T-helper 9 cell (primary cell): ENCODE measurements around the gene CDC14B.
"Not testable (repeated sequence)": the region's sequence is repeated elsewhere in the genome, so short reads cannot be mapped to it uniquely, and the experiment has no call there.

ENCODE experiments used
- DNase-seq: peaks from one replicate; pipeline ENCODE4 v3.0.0-alpha.2; 2020

CDC14B gene

DNA sequence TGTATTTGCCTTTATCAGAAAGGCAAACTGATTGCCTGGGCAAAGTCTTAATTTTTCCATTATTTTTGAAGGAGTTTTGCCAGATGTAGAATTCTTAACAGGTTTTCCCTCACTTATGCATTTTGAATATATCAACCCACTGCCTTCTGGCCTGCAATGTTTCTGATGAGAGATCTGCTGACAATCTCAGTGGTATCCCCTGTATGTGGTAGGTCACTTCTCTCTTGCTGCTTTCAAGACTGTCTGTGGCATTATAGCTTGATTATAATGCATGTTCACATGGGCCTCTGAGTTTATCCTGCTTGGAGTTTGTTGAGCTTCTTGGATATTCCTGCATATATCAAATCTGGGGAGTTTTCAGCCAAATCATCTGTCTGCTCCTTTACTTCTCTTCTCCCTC lies 87.5 kb downstream of the CDC14B start:
- no peak for DNase-seq

DNA sequence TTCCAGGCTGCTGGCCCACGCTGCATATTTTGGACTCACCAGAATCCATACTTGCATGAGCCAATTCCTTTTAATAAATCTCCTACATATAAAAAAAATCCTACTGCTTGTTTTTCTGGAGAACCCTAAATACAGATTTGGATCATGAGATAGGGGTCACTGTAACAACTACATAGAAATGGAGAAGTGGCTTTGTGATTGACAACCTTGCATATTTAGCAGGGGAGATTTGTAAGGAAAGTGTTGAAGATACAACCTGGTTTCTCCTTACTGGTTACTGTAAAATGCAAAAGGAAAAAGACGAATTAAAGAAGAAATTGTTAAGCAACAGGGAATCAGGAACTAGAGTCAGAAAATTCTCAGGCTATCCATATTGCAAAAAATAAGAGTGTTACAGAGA lies 94.9 kb downstream of the CDC14B start:
- no peak for DNase-seq

DNA sequence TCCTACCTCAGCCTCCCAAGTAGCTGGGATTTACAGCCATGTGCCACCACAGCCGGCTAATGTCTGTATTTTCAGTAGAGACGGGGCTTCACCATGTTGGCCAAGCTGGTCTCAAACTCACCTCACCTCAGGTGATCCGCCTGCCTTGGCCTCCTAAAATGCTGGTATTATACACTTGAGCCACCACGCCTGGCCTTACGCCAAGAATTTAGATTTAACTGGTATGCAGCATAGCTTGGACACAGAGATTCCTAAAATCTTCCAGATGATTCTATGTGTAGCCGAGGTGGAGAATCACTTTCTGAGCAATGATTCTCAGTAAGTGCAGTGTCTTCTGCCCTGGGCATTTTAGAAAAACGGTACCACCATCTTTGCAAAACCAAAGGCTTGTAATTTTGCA lies 95.6 kb downstream of the CDC14B start:
- no peak for DNase-seq

DNA sequence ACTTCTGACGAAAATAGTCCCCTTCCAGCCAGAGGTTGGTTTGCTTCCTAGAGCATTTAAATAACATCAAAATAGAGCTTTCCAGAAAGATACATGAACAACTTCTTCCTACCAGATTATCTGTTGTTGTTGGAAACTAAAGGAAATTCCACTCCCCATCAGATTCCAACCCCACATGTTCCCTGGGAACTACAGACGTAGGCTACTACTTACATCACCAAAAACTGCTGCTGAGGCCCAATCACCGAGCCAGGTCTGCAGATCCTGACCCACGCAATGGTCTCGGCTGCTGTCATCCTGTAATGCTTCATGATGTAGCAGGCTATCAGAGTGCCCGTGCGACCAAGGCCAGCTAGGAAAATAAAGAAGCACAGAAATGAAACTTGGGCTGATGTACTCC lies 96.3 kb downstream of the CDC14B start:
- DNase-seq: no peak

DNA sequence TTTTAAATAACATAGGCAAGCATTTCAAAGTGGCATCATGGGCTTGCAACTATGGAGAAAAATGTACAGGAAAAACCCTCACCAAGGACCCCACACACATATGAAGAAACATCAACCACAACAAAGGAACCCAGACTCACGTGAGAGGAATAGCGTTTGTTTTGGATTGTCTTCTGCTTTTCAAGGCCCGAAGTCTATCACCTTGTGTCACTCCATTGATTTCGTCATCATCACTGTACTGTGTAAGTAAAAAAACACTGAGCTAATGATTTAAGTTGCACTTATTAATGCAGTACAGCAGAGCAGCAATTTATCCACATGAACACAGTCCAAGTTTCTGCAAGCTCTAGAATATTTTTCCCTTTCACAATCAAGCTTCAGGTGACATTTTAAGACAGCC lies 97.3 kb downstream of the CDC14B start:
- DNase-seq: no peak

DNA sequence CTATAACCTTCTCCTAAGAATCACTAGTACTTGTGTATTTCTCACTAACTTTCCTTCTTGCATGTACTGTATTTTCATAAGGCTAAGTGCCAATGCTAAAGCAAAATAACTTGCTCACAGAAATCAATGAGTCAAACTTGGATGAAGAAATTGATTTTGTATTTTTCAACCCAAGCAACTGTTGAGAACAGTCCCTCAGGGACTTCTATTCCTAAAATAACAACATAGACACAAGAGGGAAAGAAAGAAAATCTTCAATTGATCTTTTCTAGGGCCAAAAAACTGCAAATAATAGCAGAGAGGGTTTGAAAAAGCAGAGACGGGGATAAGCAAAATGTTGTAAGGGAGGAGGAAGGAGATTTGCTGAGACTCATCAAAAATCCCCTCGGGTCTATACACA lies 99.9 kb downstream of the CDC14B start:
- DNase-seq: no peak

DNA sequence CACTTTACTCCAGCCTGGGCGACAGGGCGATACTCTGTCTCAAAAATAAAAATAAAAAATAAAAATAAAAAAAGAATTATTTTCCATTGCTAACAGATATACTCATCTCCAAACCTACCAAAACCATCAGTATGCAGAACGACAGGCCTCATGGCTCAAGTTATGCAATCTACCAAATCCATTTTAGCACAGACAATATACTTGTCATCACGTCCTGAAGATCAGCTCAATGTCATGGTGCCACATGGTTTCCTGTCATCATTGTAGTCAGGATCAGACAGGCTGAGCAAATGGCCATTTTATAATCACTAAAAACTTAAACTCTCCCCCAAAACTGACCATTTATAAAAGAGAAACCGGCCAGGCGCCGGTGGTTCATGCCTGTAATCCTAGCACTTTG lies 100.5 kb downstream of the CDC14B start:
- DNase-seq: no peak

DNA sequence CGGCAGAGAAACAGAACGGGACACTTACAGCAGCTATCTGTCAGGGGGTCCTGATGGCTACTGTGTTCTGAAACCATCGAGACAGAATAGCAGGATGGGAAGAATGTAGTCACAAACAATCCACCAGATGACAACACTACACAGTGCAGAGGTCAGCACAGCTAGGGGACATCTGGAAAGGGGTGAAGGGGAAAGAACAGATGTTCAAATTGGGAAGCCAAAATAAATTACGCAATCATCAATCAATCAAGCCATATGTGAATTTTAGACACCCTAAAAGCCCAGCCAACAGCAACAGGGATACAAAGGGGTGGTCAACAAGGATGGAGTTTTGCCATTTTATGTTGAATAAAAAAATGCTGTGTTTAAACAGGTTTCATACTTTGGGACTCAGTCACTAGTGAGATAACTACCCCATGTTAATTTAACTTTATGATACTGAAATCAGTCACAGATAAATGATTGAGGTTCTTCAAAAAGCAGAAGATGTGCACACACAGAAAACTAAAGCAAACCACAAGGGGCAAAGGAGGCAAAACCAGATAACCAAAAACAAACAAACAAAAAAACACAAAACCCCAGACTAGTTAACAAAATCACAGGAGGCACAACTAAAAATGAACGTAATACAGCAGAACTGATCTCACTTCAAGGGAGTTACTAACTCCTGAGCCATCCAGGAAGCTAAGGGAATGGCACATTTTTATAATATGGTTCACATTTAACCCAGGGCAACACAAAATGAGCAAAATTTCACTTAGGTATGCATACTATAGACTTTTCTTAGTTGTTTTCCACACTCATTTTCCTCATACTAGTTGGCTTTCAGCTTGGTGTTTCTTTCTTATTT lies 103.8 kb downstream of the CDC14B start:
- no peak for DNase-seq

DNA sequence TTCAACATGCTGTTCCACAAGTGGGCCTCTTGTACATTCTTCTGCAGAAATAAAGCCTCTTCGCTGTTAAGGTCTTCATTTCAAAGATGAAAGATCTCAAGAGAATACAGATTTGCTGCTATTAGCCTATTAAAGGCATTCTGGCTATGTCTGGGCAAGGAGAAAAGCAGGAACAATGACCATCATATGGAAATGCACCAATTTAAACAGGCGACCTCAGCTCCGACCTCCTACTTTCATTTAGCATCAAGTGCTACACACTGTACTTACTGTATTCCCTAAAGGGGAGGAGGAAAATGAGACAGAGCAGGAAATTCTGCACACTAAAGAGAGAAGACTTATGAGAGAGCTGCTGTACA lies 104.9 kb downstream of the CDC14B start:
- no peak for DNase-seq

DNA sequence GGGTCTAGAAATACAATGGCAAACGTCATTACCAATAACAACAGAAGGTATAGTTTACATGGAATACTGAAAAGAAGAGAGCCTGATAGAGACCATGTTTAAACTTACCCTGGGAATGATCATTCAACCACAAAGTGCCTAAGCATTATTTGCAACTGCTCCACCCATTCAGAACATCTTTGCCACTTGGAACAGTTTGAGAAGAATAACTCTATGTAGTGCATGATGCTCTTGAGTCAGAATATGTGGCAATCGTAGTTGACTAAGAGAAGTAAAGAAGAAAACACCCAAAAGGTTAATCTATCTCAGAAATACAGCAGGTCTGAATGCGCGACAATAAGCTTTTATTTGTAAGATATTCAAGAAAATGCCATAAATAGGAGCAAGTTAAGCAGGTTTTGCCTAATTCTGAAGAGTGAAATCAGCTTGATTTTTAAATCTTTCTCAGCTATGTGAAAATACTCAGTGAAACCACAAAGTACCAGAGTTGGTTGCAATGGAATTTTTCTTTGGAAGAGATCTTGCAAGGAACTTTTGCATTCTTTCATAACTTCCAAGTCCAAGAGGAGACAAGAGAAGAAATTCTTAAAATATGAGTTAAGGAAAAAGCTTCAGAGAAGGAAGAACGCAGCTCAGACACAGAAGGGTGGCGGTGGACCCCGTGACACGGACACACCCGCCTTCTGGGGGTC lies 105.4 kb downstream of the CDC14B start:
- no peak for DNase-seq

DNA sequence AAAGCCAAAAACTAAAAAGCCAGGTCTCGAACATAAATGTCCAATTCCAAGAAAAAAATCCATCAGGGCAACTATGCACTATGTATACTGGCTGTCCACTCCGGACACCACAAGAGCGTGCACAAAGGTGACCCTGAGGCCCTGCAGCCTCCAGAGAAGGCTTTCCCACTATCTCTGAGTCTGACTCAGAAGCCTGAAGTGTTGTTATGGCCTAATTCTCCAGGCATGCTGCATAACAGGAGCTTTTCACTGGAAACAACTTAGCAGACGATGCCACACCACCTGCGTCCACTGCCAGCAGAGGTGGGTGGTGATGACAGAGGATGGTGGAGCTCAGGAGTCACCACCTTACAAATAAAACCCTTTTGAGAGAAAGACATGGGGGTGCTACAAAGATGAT lies 106.0 kb downstream of the CDC14B start:
- no peak for DNase-seq

DNA sequence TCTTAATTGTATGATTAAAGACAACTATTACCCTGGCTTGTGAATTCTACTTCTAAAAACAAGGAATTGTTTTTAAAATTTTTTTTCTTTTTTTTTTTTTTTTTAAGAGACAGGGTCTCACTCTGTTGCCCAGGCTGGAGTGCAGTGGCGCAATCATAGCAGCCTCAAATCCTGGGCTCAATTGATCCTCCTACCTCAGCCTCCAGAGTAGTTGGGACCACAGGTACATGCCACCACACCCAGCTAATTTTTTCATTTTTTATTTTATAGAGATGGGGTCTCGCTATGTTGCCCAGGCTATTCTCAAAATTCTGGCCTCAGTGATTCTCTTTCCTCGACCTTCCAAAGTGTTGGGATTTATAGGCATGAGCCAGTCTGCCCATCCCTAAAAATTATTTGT lies 107.4 kb downstream of the CDC14B start:
- DNase-seq: no peak

DNA sequence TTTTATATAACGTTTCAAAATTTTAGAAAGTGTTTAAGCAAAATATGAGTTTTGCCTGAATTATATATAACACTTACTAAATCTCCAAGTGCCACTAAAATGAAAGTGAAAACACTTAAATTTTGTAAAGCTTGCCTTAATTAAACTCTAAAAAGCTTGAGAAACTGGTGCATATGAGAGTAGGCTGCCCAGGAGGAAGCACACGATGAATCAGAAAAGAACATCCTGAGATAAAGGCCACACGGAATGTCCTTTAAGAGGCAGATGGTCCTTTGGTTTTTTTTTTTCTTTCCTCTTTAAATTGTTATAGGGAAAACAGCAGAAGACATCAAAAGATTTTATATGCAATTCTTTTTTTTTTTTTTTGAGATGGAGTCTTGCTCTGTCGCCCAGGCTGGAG lies 109.4 kb downstream of the CDC14B start:
- DNase-seq: no peak

DNA sequence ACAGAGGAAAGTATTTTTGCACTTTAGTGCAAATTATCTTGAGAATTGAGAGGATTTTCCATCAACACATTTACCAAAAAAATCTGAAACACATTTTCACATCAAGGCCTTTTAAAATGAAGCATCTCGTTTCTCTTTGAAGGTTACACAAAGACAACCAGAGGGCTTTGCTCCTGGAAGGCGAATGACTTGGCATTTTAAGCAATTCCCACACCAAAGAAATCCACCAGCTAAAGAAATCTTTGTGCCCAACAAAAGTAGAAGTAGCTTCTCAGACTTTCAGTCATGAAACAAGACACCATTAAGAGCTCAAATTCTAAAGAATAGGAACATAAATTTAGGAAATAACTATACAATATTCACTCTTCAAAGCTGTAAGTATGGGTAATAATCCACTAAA lies 109.8 kb downstream of the CDC14B start:
- no peak for DNase-seq

DNA sequence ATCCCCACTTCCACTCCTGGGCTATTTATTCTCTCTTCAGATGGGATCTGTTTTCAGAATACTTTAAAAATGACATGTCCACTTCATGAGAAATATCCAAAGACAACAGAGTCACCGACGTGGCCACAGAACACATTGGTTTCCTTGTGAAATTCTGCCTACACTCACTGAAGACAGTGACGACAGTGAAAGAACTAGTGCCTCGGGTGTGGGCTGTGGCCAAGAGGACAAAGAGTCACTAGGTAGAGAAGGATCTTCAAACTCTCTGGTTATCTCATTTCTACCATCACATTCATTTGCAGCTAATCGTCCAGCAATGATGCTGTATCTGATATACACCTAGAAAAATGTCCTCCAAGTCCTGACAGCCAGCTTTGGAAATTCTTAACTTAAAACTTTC lies 110.6 kb downstream of the CDC14B start:
- DNase-seq: no peak

DNA sequence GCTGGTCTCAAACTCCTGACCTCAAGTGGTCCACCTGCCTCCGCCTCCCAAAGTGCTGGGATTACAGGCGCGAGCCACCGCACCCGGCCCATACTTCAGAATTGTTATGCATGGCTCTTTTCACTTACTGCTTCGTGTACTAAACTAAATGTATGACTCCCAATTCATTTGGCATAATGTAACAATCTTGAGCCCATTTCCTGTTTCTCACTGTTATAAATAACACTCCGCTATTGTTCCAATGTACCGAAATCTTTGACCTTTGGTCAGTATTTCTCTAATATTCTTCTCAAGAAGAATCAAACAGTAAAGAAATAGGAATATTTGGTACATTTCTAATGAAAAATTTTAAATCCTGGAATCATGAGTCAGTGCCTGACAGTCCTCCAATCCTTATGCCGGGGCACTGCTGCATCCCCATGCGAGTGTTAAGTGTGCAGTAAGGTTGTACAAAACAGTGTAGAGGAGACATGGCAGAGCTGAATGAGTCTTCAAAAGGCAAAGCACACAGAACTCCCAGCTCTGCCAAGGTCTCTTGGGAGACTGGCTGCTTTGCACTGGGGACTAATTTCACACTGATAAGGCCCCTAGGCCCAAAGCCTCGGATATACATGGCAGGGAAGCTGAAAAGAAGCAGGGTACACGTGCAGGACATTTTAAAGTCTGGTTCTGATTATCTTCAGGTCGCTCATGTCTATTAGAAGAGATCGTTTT lies 111.3 kb downstream of the CDC14B start:
- no peak for DNase-seq

DNA sequence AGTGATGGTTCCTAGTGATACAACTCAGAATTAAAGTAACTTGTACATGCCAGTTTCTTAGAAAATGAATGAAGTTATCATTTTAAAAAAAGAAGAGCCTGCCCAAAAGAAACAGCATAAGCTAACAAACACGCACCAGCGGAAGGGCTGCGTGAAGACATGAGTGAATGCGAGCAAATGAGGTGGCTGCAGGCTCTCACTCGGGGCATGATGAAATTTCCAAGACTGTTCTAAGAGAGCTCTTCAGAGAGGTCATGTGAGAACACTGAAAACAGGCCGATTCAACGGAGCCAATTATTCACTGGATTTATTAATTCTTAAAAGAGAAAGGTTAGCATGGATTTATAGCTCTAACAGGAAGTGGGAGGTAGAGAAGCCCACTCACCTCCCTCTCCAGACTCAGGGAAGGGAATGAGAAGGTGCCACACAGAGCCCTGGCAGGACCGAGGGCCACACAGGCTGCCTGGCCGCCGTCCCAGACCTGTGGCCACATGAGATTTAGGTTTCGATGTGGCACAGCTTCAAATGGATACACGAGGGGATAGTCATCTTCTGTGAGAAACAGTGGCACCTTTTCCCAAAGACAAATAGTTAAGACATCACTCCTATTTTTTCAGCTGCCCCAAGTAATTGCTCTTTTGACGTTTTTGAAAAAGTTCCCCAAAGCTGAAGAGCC lies 114.2 kb downstream of the CDC14B start:
- no peak for DNase-seq

DNA sequence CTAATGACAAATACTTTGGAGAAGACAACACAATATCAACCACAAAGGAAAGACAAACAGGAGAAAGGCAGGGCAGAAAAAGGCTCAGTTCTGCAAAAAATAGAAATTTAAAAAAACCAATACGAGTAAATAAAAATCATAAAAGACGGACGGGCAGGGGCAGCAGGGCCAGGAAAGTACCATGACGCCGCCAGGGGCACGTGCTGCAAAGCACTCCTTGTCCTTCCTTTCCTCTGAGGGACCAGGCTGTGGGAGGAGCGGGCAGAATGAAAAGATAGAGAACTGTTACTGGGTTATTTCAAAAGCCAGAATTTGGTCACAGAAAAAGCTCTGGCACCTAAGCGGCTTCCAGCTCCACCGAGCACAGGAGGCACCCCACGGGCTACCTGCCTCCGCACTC lies 115.7 kb downstream of the CDC14B start:
- DNase-seq: no peak

DNA sequence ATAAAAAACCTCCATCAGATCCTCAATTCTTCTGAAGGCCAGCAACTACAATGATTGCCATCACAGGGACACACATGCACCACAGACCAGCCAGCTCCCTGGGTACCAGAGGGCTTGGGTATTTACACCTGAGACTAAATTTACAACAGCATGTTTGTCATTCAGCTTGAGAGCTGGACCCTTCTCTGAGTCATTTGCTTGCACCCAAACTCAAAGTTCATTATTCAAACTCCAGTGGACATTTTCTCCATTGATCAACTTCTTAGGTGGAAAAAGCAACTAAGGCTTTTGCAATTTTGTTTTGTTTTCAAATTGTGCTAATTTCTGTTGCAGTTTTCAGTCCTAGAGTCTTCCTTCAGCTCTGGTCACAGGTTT lies 116.3 kb downstream of the CDC14B start:
- not testable (repeated sequence) for DNase-seq

DNA sequence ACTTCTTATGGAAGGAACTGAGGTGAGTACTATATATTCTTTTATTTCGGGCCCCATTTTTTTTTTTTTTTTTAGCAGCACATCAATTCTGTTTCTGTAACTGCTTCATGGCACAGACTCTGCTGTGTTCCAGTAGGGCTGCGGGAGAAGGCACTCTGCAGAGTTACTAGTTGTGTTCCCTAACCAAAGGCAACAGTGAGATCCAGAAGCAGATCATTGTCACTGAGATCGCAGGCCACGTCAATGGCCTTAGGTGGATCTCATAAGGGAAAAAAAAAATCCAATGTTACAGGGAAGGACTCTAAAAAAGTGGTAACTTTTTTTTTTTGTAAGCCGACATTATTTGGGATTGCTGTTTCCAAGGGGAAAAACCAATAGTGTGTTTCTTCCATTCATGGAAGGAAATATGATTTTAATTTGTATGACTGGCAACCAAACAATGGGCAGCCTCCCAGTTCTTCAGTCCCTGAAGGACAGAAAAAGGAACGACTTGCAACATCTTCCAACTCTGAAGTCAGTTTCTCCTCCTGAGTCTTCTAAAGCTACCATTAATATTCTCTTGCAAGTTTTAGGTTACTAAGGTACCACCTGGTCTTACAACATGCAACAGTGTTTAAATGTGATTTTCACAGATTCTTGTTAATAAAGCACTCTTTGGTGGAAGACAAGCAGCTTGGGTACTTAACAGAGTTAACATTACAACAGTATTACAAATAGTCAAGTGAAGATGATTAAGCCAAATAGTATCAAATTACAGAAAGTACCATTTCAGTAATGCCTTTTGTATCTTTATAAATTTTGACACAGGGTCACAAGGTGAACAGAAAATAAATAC lies 116.9 kb downstream of the CDC14B start:
- no peak for DNase-seq

DNA sequence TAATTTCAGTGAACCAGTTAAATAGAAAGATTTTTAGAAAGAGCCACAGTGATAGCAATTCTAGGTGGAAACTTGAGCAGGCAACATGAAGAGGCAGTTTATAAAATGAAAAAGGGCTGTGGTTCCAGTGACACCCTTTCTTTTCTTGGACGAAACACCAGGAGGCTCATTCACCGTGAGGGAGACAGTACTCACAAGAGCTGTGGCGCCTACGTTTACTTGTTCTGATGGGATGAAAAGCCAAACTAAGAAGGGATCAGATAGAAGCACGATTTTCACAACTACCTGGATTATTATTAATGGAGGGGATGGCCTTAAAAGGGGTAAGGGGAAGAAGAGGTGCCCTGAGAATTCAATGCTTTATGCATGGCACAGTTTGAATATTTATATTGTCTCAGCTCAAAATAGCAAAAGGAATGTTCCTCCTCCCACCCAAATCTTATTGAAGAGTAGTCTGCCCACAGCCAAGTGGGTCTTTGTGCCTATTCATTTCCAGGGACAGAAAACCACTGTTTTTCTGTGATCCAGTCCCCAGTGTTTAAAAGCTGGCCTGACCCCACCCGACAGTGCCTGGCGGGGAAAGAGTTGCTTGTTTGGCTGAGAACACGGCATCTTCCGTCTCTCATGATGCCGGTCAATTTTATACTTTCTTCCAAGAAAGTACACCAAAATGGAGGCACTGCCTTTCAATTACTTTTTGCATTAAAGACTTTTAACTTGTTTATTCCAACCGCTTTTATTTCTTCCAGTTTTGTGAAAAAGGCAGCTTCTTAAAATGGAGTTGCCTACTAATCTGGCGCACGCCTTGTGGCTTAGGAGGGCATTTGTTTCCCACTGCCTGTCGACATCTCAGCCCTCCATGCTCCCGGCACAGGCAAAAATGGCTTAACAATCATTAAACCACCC lies 117.8 kb downstream of the CDC14B start:
- no peak for DNase-seq
